Measurements from ENCODE around the gene TFB1M.

Gene TFB1M

DNA sequence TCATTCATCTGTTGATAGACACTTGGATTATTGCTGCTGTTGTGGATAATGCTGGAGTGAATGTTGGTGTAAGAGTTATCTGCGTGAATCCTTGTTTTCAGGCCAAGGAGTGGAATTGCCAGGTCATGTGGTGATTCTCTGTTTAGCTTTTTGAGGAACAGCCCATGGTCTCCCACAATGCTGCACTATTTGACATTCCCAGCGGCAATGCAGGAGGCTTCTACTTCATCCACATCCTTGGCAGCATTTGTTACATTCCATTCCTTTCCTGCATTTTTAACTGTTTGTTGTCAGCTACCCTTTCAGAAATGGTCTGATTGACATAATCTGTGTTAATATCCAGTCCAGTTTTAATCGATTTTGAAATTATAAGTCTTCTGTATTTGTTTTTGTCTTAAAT lies 102.2 kb downstream of the TFB1M start:
- no peak overlapping the region for H3K27ac Mint-ChIP-seq
- H3K36me3 Mint-ChIP-seq (ENCODE audit: low read depth): peaks cover 5% of the 10 kb centered on the region
- H3K9me3 Mint-ChIP-seq: no peaks in the 10 kb centered on the region
- H3K4me1 Mint-ChIP-seq (ENCODE audit: low read depth): no peaks in the 10 kb centered on the region
- H3K4me3 Mint-ChIP-seq: no peak overlapping the region
- H3K27me3 Mint-ChIP-seq: peaks cover 6% of the 10 kb centered on the region

DNA sequence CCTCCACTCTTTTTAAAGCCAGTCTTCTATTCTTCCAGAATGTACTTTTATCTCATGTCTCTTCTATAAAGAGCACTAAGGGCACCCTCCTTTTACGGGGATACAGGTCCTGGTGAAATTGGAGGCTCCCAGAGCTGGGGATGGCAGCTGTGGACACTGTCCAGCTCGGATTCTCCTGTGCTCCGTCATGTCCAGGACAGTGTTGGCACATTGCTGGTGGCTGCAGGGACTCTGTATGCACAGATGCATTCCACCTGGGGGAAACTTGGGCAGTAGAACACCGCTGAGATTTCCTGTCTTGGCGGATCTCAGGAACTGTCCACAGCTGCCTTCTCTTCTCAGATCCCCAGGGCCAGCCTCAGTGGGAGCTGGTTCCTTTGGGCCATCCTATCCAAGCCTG lies 107.1 kb downstream of the TFB1M start:
- H3K27me3 Mint-ChIP-seq: peaks cover 6% of the 10 kb centered on the region
- no peaks in the 10 kb centered on the region for H3K9me3 Mint-ChIP-seq
- H3K27ac Mint-ChIP-seq: no peak overlapping the region
- peaks cover 5% of the 10 kb centered on the region for H3K36me3 Mint-ChIP-seq (ENCODE audit: low read depth)
- no peaks in the 10 kb centered on the region for H3K4me1 Mint-ChIP-seq (ENCODE audit: low read depth)
- H3K4me3 Mint-ChIP-seq: no peak overlapping the region
